H9 (cell line): ENCODE results near the gene M6PR. TPM values are rescaled to one million over a fixed set of nuclear protein-coding genes. Genes with fewer than 3 reads are reported as not detected.

Source experiments
- DNase-seq: peaks from one replicate; pipeline ENCODE4 v3.0.0-alpha.2; 2017
- H2AFZ ChIP-seq: one replicate; pipeline ENCODE4 v1.6.1; 2013; ENCODE audit warnings: mild to moderate bottlenecking, low read length, control low read depth, moderate library complexity
- H2AK5ac ChIP-seq: 2 replicates; pipeline ENCODE4 v1.6.1; 2013; ENCODE audit warnings: low read length, control low read depth, mixed read lengths; ENCODE audit not compliant: insufficient read length
- H2BK120ac ChIP-seq: one replicate; pipeline ENCODE4 v1.6.1; 2013; ENCODE audit warnings: low read depth, mild to moderate bottlenecking, low read length, control low read depth, inconsistent platforms; ENCODE audit not compliant: poor library complexity, severe bottlenecking
- H2BK12ac ChIP-seq: 2 replicates; pipeline ENCODE4 v1.6.1; 2013; ENCODE audit warnings: low read length, control low read depth, mixed read lengths, low read depth; ENCODE audit not compliant: insufficient read length
- H2BK15ac ChIP-seq: 2 replicates; pipeline ENCODE4 v1.6.1; 2013; ENCODE audit warnings: low read depth, low read length, control low read depth
- H2BK20ac ChIP-seq: one replicate; pipeline ENCODE4 v1.6.1; 2013; ENCODE audit warnings: low read depth, mild to moderate bottlenecking, low read length, control low read depth, inconsistent platforms; ENCODE audit not compliant: poor library complexity, severe bottlenecking
- H2BK5ac ChIP-seq: 2 replicates; pipeline ENCODE4 v1.6.1; 2013; ENCODE audit warnings: low read length, control low read depth, mixed read lengths; ENCODE audit not compliant: insufficient read length
- H3K14ac ChIP-seq: 2 replicates; pipeline ENCODE4 v1.6.1; 2013; ENCODE audit warnings: low read length, control low read depth; ENCODE audit not compliant: insufficient read depth
- H3K18ac ChIP-seq: 2 replicates; pipeline ENCODE4 v1.6.1; 2013; ENCODE audit warnings: low read depth, mild to moderate bottlenecking, mixed read lengths, low read length, control low read depth; ENCODE audit not compliant: insufficient read length
- H3K23ac ChIP-seq: 2 replicates; pipeline ENCODE4 v1.6.1; 2013; ENCODE audit warnings: low read length, control low read depth, mixed read lengths, low read depth; ENCODE audit not compliant: insufficient read length
- H3K23me2 ChIP-seq: 2 replicates; pipeline ENCODE4 v1.6.1; 2013; ENCODE audit warnings: low read depth, mild to moderate bottlenecking, mixed read lengths, low read length, control low read depth; ENCODE audit not compliant: insufficient read length, poor library complexity, severe bottlenecking
- H3K27ac ChIP-seq: 2 replicates; pipeline ENCODE4 v1.5.1; 2013; ENCODE audit warnings: low read length, control low read depth, mixed read lengths, low read depth; ENCODE audit not compliant: insufficient read length
- H3K27me3 ChIP-seq: 2 replicates; pipeline ENCODE4 v1.6.1; 2013; ENCODE audit warnings: low read length, control low read depth, inconsistent platforms; ENCODE audit not compliant: insufficient read depth
- H3K4ac ChIP-seq: 2 replicates; pipeline ENCODE4 v1.6.1; 2013; ENCODE audit warnings: low read depth, mild to moderate bottlenecking, control low read depth, inconsistent platforms, low read length, moderate library complexity
- H3K4me1 ChIP-seq: 2 replicates; pipeline ENCODE4 v1.6.1; 2013; ENCODE audit warnings: low read length, control low read depth, inconsistent platforms; ENCODE audit not compliant: insufficient read depth
- H3K4me2 ChIP-seq: 2 replicates; pipeline ENCODE4 v1.6.1; 2013; ENCODE audit warnings: low read length, control low read depth, mixed read lengths; ENCODE audit not compliant: insufficient read length, insufficient read depth
- H3K56ac ChIP-seq: 2 replicates; pipeline ENCODE4 v1.6.1; 2013; ENCODE audit warnings: low read depth, mild to moderate bottlenecking, mixed read lengths, low read length, control low read depth; ENCODE audit not compliant: insufficient read length
- H3K79me1 ChIP-seq: 2 replicates; pipeline ENCODE4 v1.6.1; 2013; ENCODE audit warnings: low read depth, mild to moderate bottlenecking, moderate library complexity, low read length, control low read depth, inconsistent platforms; ENCODE audit not compliant: insufficient read depth, poor library complexity, severe bottlenecking
- H3K79me2 ChIP-seq: 2 replicates; pipeline ENCODE4 v1.6.1; 2013; ENCODE audit warnings: low read length, control low read depth, inconsistent platforms; ENCODE audit not compliant: insufficient read depth
- H3K9ac ChIP-seq: 2 replicates; pipeline ENCODE4 v1.6.1; 2013; ENCODE audit warnings: low read length, control low read depth, mixed read lengths; ENCODE audit not compliant: insufficient read length; ENCODE audit errors: extremely low read depth
- H3K9me3 ChIP-seq: one replicate; pipeline ENCODE4 v1.6.1; 2013; ENCODE audit warnings: low read depth, low read length, inconsistent platforms; ENCODE audit not compliant: control insufficient read depth
- H3T11ph ChIP-seq: one replicate; pipeline ENCODE4 v1.6.1; 2013; ENCODE audit warnings: mild to moderate bottlenecking, low read length, control low read depth, inconsistent platforms
- H4K20me1 ChIP-seq: one replicate; pipeline ENCODE4 v1.6.1; 2013; ENCODE audit not compliant: control insufficient read depth, insufficient read length, insufficient read depth
- H4K5ac ChIP-seq: 2 replicates; pipeline ENCODE4 v1.6.1; 2013; ENCODE audit warnings: low read depth, mild to moderate bottlenecking, mixed read lengths, low read length, control low read depth; ENCODE audit not compliant: insufficient read length
- H4K8ac ChIP-seq: replicated peaks from 2 replicates; pipeline ENCODE4 v1.6.1; 2013; ENCODE audit warnings: low read length, control low read depth, mixed read lengths, low read depth; ENCODE audit not compliant: insufficient read length
- H4K91ac ChIP-seq: 2 replicates; pipeline ENCODE4 v1.6.1; 2013; ENCODE audit warnings: low read depth, mild to moderate bottlenecking, moderate library complexity, mixed read lengths, low read length, control low read depth; ENCODE audit not compliant: insufficient read length
- H3K27ac Mint-ChIP-seq, 3 experiments: 2 replicates in 2 of 3; 3 replicates in 1 of 3; pipeline ENCODE4 v1.8.0; 2020 to 2021; ENCODE audit warnings: mixed read lengths in 3 of 3, mild to moderate bottlenecking in 1 of 3, moderate library complexity in 1 of 3
- H3K27me3 Mint-ChIP-seq: 2 replicates; pipeline ENCODE4 v1.8.0; 2021; ENCODE audit warnings: low read depth, mild to moderate bottlenecking, moderate library complexity, mixed read lengths
- H3K36me3 Mint-ChIP-seq, 3 experiments: 2 replicates in 2 of 3; 3 replicates in 1 of 3; pipeline ENCODE4 v1.8.0; 2020 to 2021; ENCODE audit warnings: low read depth in 3 of 3, mixed read lengths in 3 of 3; ENCODE audit not compliant: insufficient read depth in 1 of 3
- H3K4me1 Mint-ChIP-seq, 2 experiments: 2 replicates each; pipeline ENCODE4 v1.8.0; 2020; ENCODE audit warnings: mixed read lengths in 2 of 2
- H3K4me3 Mint-ChIP-seq, 2 experiments: 2 replicates in 1 of 2; 3 replicates in 1 of 2; pipeline ENCODE4 v1.8.0; 2020 to 2021; ENCODE audit warnings: mild to moderate bottlenecking in 2 of 2, mixed read lengths in 2 of 2, moderate library complexity in 1 of 2
- H3K9me3 Mint-ChIP-seq, 2 experiments: 2 replicates in 1 of 2; 3 replicates in 1 of 2; pipeline ENCODE4 v1.8.0; 2020; ENCODE audit warnings: mild to moderate bottlenecking in 2 of 2, mixed read lengths in 2 of 2, moderate library complexity in 1 of 2
- CTCF ChIP-seq: fragments of 200-600 bp; sonication (generic); conservative IDR thresholded peaks from 3 replicates; pipeline ENCODE4 v1.8.0; 2021; ENCODE audit warnings: antibody characterized with exemption, mild to moderate bottlenecking
- WGBS: extraction: QIAGEN DNeasy Blood & Tissue Kit; methylation state at CpG from one replicate; pipeline ENCODE4 v1.1.7; 2013; ENCODE audit warnings: missing lambda C conversion rate, low lambda C conversion rate, mixed read lengths; ENCODE audit not compliant: insufficient read length; ENCODE audit errors: extremely low coverage; 5-methylcytosine and 5-hydroxymethylcytosine counted together
- total RNA-seq: library from RNA; stranded (reverse); gene quantifications from 2 replicates; pipeline ENCODE4 v1.2.1, GENCODE V29; 2021

The M6PR gene
- total RNA-seq, 1 experiment from 2014 or later, result 163 TPM

DNA sequence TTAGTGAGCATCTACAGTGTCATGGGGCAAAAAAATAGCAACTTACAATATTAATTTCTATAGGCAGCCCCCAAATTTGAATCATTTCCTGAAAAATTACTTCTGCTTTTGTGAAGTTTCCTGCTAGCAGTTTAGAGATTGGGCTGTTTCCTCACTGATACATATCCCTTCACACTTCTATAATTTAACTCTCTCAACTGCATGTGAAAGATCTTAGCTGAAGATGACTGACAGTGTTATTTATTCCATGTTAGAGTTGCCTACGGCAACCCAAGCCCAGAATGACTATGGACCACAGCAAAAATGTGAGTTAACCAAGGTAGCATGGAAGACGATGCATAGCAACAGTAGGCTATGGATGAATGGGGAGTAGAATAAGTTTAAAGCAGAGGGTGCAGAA lies 40.0 kb upstream of the M6PR start, which contains the start of gene KLRG1:
Gene KLRG1, plus strand, starts transcription at position 134 of the 400 bp plus-strand sequence. Its CDS starts 90 bp downstream, at position 224.
- Histone ChIP-seq H3K9me3 (no peaks in the 10 kb centered on the region), H3K79me1 (no peaks in the 10 kb centered on the region), H2BK120ac (no peak within 1 kb of the TSS), H3K14ac (no peak within 1 kb of the TSS), H3K4ac (no peak within 1 kb of the TSS), H3K27me3 (no peaks in the 10 kb centered on the region), H3K27ac (no peak within 1 kb of the TSS), H3K23ac (no peak within 1 kb of the TSS), H4K5ac (no peak within 1 kb of the TSS), H4K8ac (no peak within 1 kb of the TSS), H3K79me2 (no peaks in the 10 kb centered on the region), H4K20me1 (no peaks in the 10 kb centered on the region), H2AK5ac (no peak within 1 kb of the TSS), H3K4me1 (no peaks in the 10 kb centered on the region), H3K9ac (no peak within 1 kb of the TSS), H2BK12ac (no peak within 1 kb of the TSS), H2BK5ac (no peak within 1 kb of the TSS), H2AFZ (no peak within 1 kb of the TSS), H3K56ac (no peak within 1 kb of the TSS), H4K91ac (no peak within 1 kb of the TSS), H3K18ac (no peak within 1 kb of the TSS), H2BK15ac (no peak within 1 kb of the TSS), H3K4me2 (no peak within 1 kb of the TSS), H3K23me2 (no peaks in the 10 kb centered on the region), H2BK20ac (no peak within 1 kb of the TSS), H3T11ph (no peak within 1 kb of the TSS)
- Mint-ChIP-seq H3K9me3 (no peaks in the 10 kb centered on the region), H3K27me3 (no peaks in the 10 kb centered on the region), H3K27ac (no peak within 1 kb of the TSS), H3K4me1 (no peaks in the 10 kb centered on the region), H3K36me3 (no peaks in the 10 kb centered on the region), H3K4me3 (no peak within 1 kb of the TSS; a peak in 1 of 5 replicates)
- no peak for DNase-seq
- TF ChIP-seq CTCF, result no peak
- WGBS, result no CpG with 5 or more reads among the region's 2 CpGs
